ENCODE results near the gene PXDN.
"Not testable (repeated sequence)": the region's sequence is repeated elsewhere in the genome, so short reads cannot be mapped to it uniquely, and the experiment has no call there.

Gene PXDN

GRCh38 chr2:1730015-1730927 lies 14.0 kb downstream of the PXDN start:
- DNase-seq: no peak
- in situ Hi-C loops (cut with MboI; ENCODE audit: low pct_unique_long_range_greater_than_20kb, low sequenced_read_pairs): no loop called here

- no peak for DNase-seq
- in situ Hi-C loops (cut with MboI; ENCODE audit: low pct_unique_long_range_greater_than_20kb, low sequenced_read_pairs): no loop called here
Observed at GRCh38 chr2:1729242-1729641, 15.1 kb downstream of the PXDN start.

GRCh38 chr2:1728821-1729220 lies 15.5 kb downstream of the PXDN start:
- DNase-seq: no peak
- in situ Hi-C loops (cut with MboI; ENCODE audit: low pct_unique_long_range_greater_than_20kb, low sequenced_read_pairs): no loop called here

GRCh38 chr2:1727796-1728474 lies 16.4 kb downstream of the PXDN start:
- in situ Hi-C loops (cut with MboI; ENCODE audit: low pct_unique_long_range_greater_than_20kb, low sequenced_read_pairs): no loop called here
- DNase-seq: no peak

- in situ Hi-C loops (cut with MboI; ENCODE audit: low pct_unique_long_range_greater_than_20kb, low sequenced_read_pairs): no loop called here
- no peak for DNase-seq
Observed at GRCh38 chr2:1727101-1727771, 17.1 kb downstream of the PXDN start.

GRCh38 chr2:1726558-1726957 lies 17.8 kb downstream of the PXDN start:
- no peak for DNase-seq
- in situ Hi-C loops (cut with MboI; ENCODE audit: low pct_unique_long_range_greater_than_20kb, low sequenced_read_pairs): no loop called here

- DNase-seq; in situ Hi-C loops (cut with MboI; ENCODE audit: low pct_unique_long_range_greater_than_20kb, low sequenced_read_pairs): not testable (repeated sequence)
Observed at GRCh38 chr2:1724351-1724750, 20.0 kb downstream of the PXDN start.

- no peak for DNase-seq
- in situ Hi-C loops (cut with MboI; ENCODE audit: low pct_unique_long_range_greater_than_20kb, low sequenced_read_pairs): no loop called here
Observed at GRCh38 chr2:1723397-1724042, 20.8 kb downstream of the PXDN start.

GRCh38 chr2:1722692-1723091 lies 21.6 kb downstream of the PXDN start:
- in situ Hi-C loops (cut with MboI; ENCODE audit: low pct_unique_long_range_greater_than_20kb, low sequenced_read_pairs): no loop called here
- DNase-seq: no peak

- in situ Hi-C loops (cut with MboI; ENCODE audit: low pct_unique_long_range_greater_than_20kb, low sequenced_read_pairs): no loop called here
- no peak for DNase-seq
Observed at GRCh38 chr2:1721706-1722646, 22.3 kb downstream of the PXDN start.

GRCh38 chr2:1718339-1719220 lies 25.7 kb downstream of the PXDN start:
- in situ Hi-C loops (cut with MboI; ENCODE audit: low pct_unique_long_range_greater_than_20kb, low sequenced_read_pairs): no loop called here
- DNase-seq: no peak

GRCh38 chr2:1717113-1717512 lies 27.2 kb downstream of the PXDN start:
- DNase-seq: no peak
- in situ Hi-C loops (cut with MboI; ENCODE audit: low pct_unique_long_range_greater_than_20kb, low sequenced_read_pairs): no loop called here

GRCh38 chr2:1716441-1716840 lies 27.9 kb downstream of the PXDN start:
- in situ Hi-C loops (cut with MboI; ENCODE audit: low pct_unique_long_range_greater_than_20kb, low sequenced_read_pairs): no loop called here

GRCh38 chr2:1716014-1716305 lies 28.4 kb downstream of the PXDN start:
- not testable (repeated sequence) for DNase-seq

More at GRCh38 chr2:1716441-1716840, 27.9 kb downstream of the PXDN start:
- DNase-seq: no peak

GRCh38 chr2:1715184-1716013 lies 28.9 kb downstream of the PXDN start:
- in situ Hi-C loops (cut with MboI; ENCODE audit: low pct_unique_long_range_greater_than_20kb, low sequenced_read_pairs): no loop called here
- no peak for DNase-seq

More at GRCh38 chr2:1716014-1716305, 28.4 kb downstream of the PXDN start:
- in situ Hi-C loops (cut with MboI; ENCODE audit: low pct_unique_long_range_greater_than_20kb, low sequenced_read_pairs): not testable (repeated sequence)

GRCh38 chr2:1714291-1715064 lies 29.8 kb downstream of the PXDN start:
- in situ Hi-C loops (cut with MboI; ENCODE audit: low pct_unique_long_range_greater_than_20kb, low sequenced_read_pairs): no loop called here
- no peak for DNase-seq
